B cell (primary cell): ENCODE data around the gene BMPER. TPM values are rescaled to one million over a fixed set of nuclear protein-coding genes. Genes with fewer than 3 reads are reported as not detected.
"Not testable (repeated sequence)": the region's sequence is repeated elsewhere in the genome, so short reads cannot be mapped to it uniquely, and the experiment has no call there.

Experiments
- ATAC-seq: fragments of 200-7000 bp; cut with Tn5 transposase; one replicate; pipeline ENCODE4 v1.10.0; 2021; ENCODE audit warnings: low read depth, mild to moderate bottlenecking, moderate number of reproducible peaks, moderate library complexity
- CTCF ChIA-PET: fragments of 350-600 bp; sonication (Branson Sonifier 250); formaldehyde crosslinking; loops from one replicate; lab custom pipeline; 2021; ENCODE audit warnings: antibody characterized with exemption, inconsistent platforms; lab: Charles Lee
- POLR2A ChIA-PET: fragments of 350-600 bp; sonication (Branson Sonifier 250); formaldehyde crosslinking; loops from one replicate; lab custom pipeline; 2021; ENCODE audit warnings: antibody characterized with exemption; lab: Charles Lee
- DNase-seq: peaks from one replicate; pipeline ENCODE4 v3.0.0; 2013
- H2AFZ ChIP-seq: 2 replicates; pipeline ENCODE4 v1.6.1; 2012; ENCODE audit warnings: mild to moderate bottlenecking, low read depth, low read length; ENCODE audit not compliant: insufficient read depth, poor library complexity, severe bottlenecking
- H3K27ac ChIP-seq, 2 donors: 1 replicate in 1 of 2; 2 replicates in 1 of 2; pipeline ENCODE4 v1.5.1; 2012 to 2013; ENCODE audit warnings: low read length in 2 of 2, mild to moderate bottlenecking in 2 of 2, moderate library complexity in 1 of 2
- H3K27me3 ChIP-seq, 4 experiments: fragments of 200-600 bp in 1 of 4; sonication (generic) in 1 of 4; replicated peaks in 1 of 4; 1 replicate in 2 of 4; 2 replicates in 2 of 4; pipeline versions ENCODE4 v1.6.1 to v1.7.0; 2013 to 2016; ENCODE audit warnings: low read length in 3 of 4, mild to moderate bottlenecking in 2 of 4, mixed read lengths in 1 of 4, moderate library complexity in 1 of 4; ENCODE audit not compliant: insufficient read depth in 4 of 4, control insufficient read depth in 3 of 4; ENCODE audit errors: control extremely low read depth in 1 of 4
- H3K36me3 ChIP-seq, 2 experiments: replicated peaks in 1 of 2; 1 replicate in 1 of 2; 2 replicates in 1 of 2; pipeline versions ENCODE4 v1.6.1 to v1.7.1; 2013; ENCODE audit warnings: low read length in 1 of 2; ENCODE audit not compliant: insufficient read depth in 2 of 2, control insufficient read depth in 1 of 2; ENCODE audit errors: control extremely low read depth in 1 of 2, extremely low read depth in 1 of 2
- H3K4me1 ChIP-seq, 2 donors: fragments of 200-600 bp in 1 of 2; sonication (generic) in 1 of 2; 1 replicate in 1 of 2; 2 replicates in 1 of 2; pipeline versions ENCODE4 v1.5.1 to v1.6.1; 2013 to 2017; ENCODE audit warnings: low read length in 2 of 2; ENCODE audit not compliant: control insufficient read depth in 2 of 2, insufficient read depth in 2 of 2
- H3K4me2 ChIP-seq: replicated peaks from 2 replicates; pipeline ENCODE3; 2012; ENCODE audit warnings: mild to moderate bottlenecking, low read depth, low read length; ENCODE audit not compliant: poor library complexity, severe bottlenecking
- H3K4me3 ChIP-seq, 5 experiments: fragments of 200-600 bp in 1 of 5; sonication (generic) in 1 of 5; 1 replicate in 3 of 5; 2 replicates in 2 of 5; pipeline versions ENCODE4 v1.5.1 to v1.7.0; 2011 to 2016; ENCODE audit warnings: low read length in 4 of 5, mild to moderate bottlenecking in 4 of 5, low read depth in 2 of 5, control low read depth in 1 of 5, moderate library complexity in 1 of 5; ENCODE audit not compliant: insufficient read depth in 1 of 5; ENCODE audit errors: control extremely low read depth in 1 of 5, extremely low read depth in 1 of 5
- H3K79me2 ChIP-seq: fragments of 200-600 bp; sonication (generic); one replicate; pipeline ENCODE4 v1.6.0; 2016; ENCODE audit warnings: low read length; ENCODE audit not compliant: control insufficient read depth, insufficient read depth
- H3K9ac ChIP-seq: fragments of 200-600 bp; sonication (generic); 2 replicates; pipeline ENCODE4 v1.6.1; 2017; ENCODE audit warnings: mild to moderate bottlenecking, low read length, moderate library complexity
- H3K9me3 ChIP-seq, 3 donors: one replicate each; pipeline versions ENCODE4 v1.6.1 to v1.7.1; 2013; ENCODE audit warnings: low read length in 2 of 3; ENCODE audit not compliant: control insufficient read depth in 2 of 3, insufficient read depth in 1 of 3; ENCODE audit errors: control extremely low read depth in 1 of 3
- H4K20me1 ChIP-seq: 2 replicates; pipeline ENCODE4 v1.6.0; 2012; ENCODE audit warnings: mild to moderate bottlenecking, low read length; ENCODE audit not compliant: insufficient read depth, control insufficient read depth, poor library complexity, severe bottlenecking
- H3K27ac Mint-ChIP-seq: one replicate; pipeline ENCODE4 v1.8.0; 2021; ENCODE audit warnings: mixed read lengths
- H3K27me3 Mint-ChIP-seq: one replicate; pipeline ENCODE4 v1.8.0; 2021; ENCODE audit warnings: mixed read lengths
- H3K4me1 Mint-ChIP-seq: one replicate; pipeline ENCODE4 v1.8.0; 2021; ENCODE audit warnings: mixed read lengths
- H3K4me3 Mint-ChIP-seq: one replicate; pipeline ENCODE4 v1.8.0; 2021; ENCODE audit warnings: mixed read lengths
- H3K9me3 Mint-ChIP-seq: one replicate; pipeline ENCODE4 v1.8.0; 2022; ENCODE audit warnings: mixed read lengths; ENCODE audit not compliant: insufficient read depth
- CTCF ChIP-seq: fragments of 200-600 bp; IDR thresholded peaks from one replicate; pipeline ENCODE4 v1.8.0; 2022; ENCODE audit warnings: antibody characterized with exemption, mild to moderate bottlenecking
- WGBS: methylation state at CpG from one replicate; pipeline ENCODE4 v1.1.5; 2013; ENCODE audit warnings: missing lambda C conversion rate; ENCODE audit not compliant: insufficient coverage; 5-methylcytosine and 5-hydroxymethylcytosine counted together
- intact Hi-C: fragments of 100-400 bp; cut with micrococcal nuclease; formaldehyde crosslinking; loops from one replicate; pipeline ENCODE4 v1.10.0; 2022
- polyA plus RNA-seq: library from polyadenylated mRNA; depleted of rRNA; stranded (reverse); fragments of >200 nt; gene quantifications from 2 replicates; pipeline ENCODE4 v1.2.3, GENCODE V29; 2012
- total RNA-seq, 2 donors: library from RNA; stranded (reverse); fragments of 120-200 nt in 1 of 2; gene quantifications; 1 replicate in 1 of 2; 2 replicates in 1 of 2; pipeline versions ENCODE4 v1.2.3 to v1.2.4, GENCODE V29; 2013 to 2022

BMPER gene
- total and polyA plus RNA-seq, 2 donors (not counting 1 experiment from before 2014, with no cell fraction given), result not detected

GRCh38 chr7:34174688-34175616 is 269.6 kb downstream of the BMPER start:
- WGBS, result 90% methylated on average over 20 of the region's 32 CpGs
- H4K20me1 ChIP-seq, H3K36me3 ChIP-seq, H3K9ac ChIP-seq, H3K27ac Mint-ChIP-seq, ATAC-seq, H3K4me3 Mint-ChIP-seq, H3K4me3 ChIP-seq, H3K9me3 ChIP-seq, H3K27me3 ChIP-seq, H3K27me3 Mint-ChIP-seq, DNase-seq, CTCF ChIA-PET, H3K4me1 ChIP-seq, H2AFZ ChIP-seq, H3K4me1 Mint-ChIP-seq, POLR2A ChIA-PET, H3K79me2 ChIP-seq, H3K4me2 ChIP-seq, intact Hi-C loops, H3K9me3 Mint-ChIP-seq, H3K27ac ChIP-seq: not testable (repeated sequence)

DNA sequence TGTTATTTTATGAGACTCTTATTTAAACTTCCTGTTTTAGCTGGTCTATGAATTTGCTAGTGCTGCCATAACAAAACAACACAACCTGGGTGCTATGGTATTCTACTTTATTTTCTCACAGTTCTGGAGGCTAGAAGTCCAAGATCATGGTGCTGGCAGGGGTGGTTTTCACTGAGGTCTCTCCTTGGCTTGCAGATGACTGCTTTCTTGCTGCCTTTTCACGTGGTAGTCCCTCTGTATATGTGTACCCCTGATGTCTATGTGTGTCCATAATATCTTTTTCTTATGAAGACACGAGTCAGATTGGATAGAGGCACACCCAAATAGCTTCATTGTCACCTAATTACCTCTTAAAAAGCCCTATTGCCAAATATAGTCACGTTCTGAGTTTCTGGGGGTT is 270.5 kb downstream of the BMPER start:
- Mint-ChIP-seq H3K27me3 (no peaks in the 10 kb centered on the region), H3K9me3 (peaks cover 2% of the 10 kb centered on the region), H3K4me1 (no peaks in the 10 kb centered on the region), H3K27ac (no peak overlapping the region), H3K4me3 (no peak overlapping the region)
- no peak overlapping the region for H3K4me2 ChIP-seq
- H4K20me1 ChIP-seq, result no peaks in the 10 kb centered on the region
- ChIA-PET POLR2A (no interaction called here), CTCF (no interaction called here)
- intact Hi-C loops, result no loop called here
- no peak overlapping the region for H3K4me3 ChIP-seq
- no CpG with 5 or more reads among the region's 3 CpGs for WGBS
- H3K27ac ChIP-seq, result no peak overlapping the region
- no peaks in the 10 kb centered on the region for H3K36me3 ChIP-seq
- no peak overlapping the region for H3K9ac ChIP-seq
- H2AFZ ChIP-seq, result no peak overlapping the region
- no peak for TF ChIP-seq CTCF
- H3K9me3 ChIP-seq, result no peaks in the 10 kb centered on the region
- no peaks in the 10 kb centered on the region for H3K4me1 ChIP-seq
- no peaks in the 10 kb centered on the region for H3K27me3 ChIP-seq
- no peaks in the 10 kb centered on the region for H3K79me2 ChIP-seq
- DNase-seq (no peak), ATAC-seq (no peak)
